ENCODE data around the gene DESI2.

GRCh38 chr1:244741692-244742091 lies 88.8 kb downstream of the DESI2 start:
- TF ChIP-seq TAF1 (IDR thresholded peaks at IDR 0.05; ENCODE audit: low read depth) (no peak), MAX (IDR thresholded peaks at IDR 0.05) (no peak), YY1 (IDR thresholded peaks at IDR 0.05; ENCODE audit: low read depth) (no peak), ZBTB7A (IDR thresholded peaks at IDR 0.05; ENCODE audit: low read depth) (no peak), FOXM1 (IDR thresholded peaks at IDR 0.05; ENCODE audit: borderline replicate concordance, low read depth) (no peak), USF1 (IDR thresholded peaks at IDR 0.05) (no peak), CREB1 (IDR thresholded peaks at IDR 0.05; ENCODE audit: low read depth) (no peak), TEAD4 (IDR thresholded peaks at IDR 0.05) (no peak), REST (IDR thresholded peaks at IDR 0.05; ENCODE audit: low read depth) (no peak)

Measured in Ishikawa (cell line).